ENCODE results near the gene TMPRSS13. TPM values are rescaled to one million over a fixed set of nuclear protein-coding genes. Genes with fewer than 3 reads are reported as not detected.

The TMPRSS13 gene
- total and polyA plus RNA-seq, 2 donors from 2014 or later = 1.2 to 1.9 TPM

DNA sequence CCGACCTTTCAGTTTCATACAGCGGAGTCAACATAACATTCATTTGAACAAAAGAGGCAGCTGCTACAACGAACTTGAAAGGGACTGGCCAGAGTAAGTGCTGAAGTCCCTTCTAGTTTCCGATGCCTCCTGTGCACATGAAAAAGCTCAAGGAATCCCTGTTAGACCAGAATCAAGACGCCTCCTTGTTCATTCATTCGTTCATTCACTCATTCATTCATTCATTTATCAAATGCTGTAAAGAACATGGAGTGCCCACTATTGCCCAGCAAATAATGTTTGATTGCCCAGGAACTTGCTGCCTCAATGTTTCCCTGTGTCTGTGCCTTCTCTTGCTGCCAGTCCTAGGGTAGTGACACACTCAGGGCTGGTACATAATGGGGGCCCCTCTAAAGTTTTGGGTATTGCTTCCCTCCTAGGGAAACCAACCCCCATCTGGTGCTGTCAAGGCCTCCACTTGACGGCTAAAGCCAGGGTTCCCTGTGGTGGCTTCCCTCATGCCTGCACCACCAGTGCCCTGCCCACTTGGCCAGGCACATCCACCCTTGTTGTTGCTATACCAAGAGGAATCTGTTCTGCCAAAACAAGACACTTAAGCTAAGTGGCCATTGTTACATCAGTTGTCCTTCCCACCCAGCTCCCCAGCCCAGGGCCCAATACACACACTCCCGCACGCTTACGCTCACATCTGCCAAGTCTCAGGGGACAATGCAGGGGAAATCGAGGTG is 3.8 kb downstream of the TMPRSS13 start:
- Histone ChIP-seq H3K36me3 (ENCODE audit: control insufficient read depth in 2 of 3, insufficient read depth in 3 of 3, low read length in 3 of 3) (no peaks in the 10 kb centered on the region), H3K27me3 (ENCODE audit: control insufficient read depth, insufficient read depth, low read length) (no peaks in the 10 kb centered on the region), H3K9me3 (ENCODE audit: control insufficient read depth in 2 of 3, insufficient read depth in 1 of 3, low read length in 3 of 3) (no peaks in the 10 kb centered on the region), H3K9ac (ENCODE audit: low read length in 3 of 3) (no peak overlapping the region), H3K27ac (ENCODE audit: low read depth in 2 of 2, low read length in 2 of 2) (no peak overlapping the region), H3K4me1 (ENCODE audit: control insufficient read depth in 2 of 3, insufficient read depth in 2 of 3, low read depth in 1 of 3, low read length in 3 of 3) (no peaks in the 10 kb centered on the region), H3K4me3 (ENCODE audit: low read length in 3 of 3) (no peak overlapping the region)
- TF ChIP-seq, protein P1, sequence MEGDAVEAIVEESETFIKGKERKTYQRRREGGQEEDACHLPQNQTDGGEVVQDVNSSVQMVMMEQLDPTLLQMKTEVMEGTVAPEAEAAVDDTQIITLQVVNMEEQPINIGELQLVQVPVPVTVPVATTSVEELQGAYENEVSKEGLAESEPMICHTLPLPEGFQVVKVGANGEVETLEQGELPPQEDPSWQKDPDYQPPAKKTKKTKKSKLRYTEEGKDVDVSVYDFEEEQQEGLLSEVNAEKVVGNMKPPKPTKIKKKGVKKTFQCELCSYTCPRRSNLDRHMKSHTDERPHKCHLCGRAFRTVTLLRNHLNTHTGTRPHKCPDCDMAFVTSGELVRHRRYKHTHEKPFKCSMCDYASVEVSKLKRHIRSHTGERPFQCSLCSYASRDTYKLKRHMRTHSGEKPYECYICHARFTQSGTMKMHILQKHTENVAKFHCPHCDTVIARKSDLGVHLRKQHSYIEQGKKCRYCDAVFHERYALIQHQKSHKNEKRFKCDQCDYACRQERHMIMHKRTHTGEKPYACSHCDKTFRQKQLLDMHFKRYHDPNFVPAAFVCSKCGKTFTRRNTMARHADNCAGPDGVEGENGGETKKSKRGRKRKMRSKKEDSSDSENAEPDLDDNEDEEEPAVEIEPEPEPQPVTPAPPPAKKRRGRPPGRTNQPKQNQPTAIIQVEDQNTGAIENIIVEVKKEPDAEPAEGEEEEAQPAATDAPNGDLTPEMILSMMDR (IDR thresholded peaks at IDR 0.05; ENCODE audit: borderline replicate concordance, extremely low read depth, insufficient read depth) = no peak
- FAIRE-seq (no peak), DNase-seq (peak in 1 of 5 donors; percentile 19)
- intact Hi-C loops (cut with DNase I) = no loop called here

DNA sequence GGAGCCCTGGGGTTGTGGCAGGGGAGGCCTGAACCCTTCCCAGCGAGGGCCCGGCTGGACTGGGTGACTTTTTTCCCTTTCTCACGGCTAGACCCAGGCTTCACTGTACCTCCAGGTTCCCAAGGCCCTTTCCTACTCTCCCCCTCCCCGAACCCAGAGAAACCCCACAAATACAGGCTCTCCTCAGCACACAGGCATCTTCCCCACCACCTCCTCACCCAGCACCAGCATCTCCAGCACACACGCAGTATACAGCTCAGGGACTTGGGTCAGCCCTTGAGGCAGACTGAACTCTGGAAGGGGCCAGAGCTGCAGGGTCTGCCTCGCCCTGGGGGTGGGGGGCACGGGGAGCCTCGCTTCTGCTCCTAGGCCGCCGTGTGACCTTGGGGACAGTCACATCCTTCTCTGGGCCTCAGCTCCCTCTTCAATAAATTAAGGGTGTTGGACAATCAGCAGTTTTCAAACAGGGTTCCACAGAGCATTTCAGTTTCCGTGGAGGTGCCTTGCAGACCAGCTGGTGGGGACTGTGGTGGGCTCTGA is 4.5 kb downstream of the TMPRSS13 start:
- no peaks in the 10 kb centered on the region for H3K4me1 ChIP-seq (ENCODE audit: control insufficient read depth in 2 of 3, insufficient read depth in 2 of 3, low read depth in 1 of 3, low read length in 3 of 3)
- H3K9ac ChIP-seq (ENCODE audit: low read length in 3 of 3) = no peak overlapping the region
- intact Hi-C loops (cut with DNase I) = no loop called here
- H3K27me3 ChIP-seq (ENCODE audit: control insufficient read depth, insufficient read depth, low read length) = no peaks in the 10 kb centered on the region
- no peaks in the 10 kb centered on the region for H3K36me3 ChIP-seq (ENCODE audit: control insufficient read depth in 2 of 3, insufficient read depth in 3 of 3, low read length in 3 of 3)
- FAIRE-seq (no peak), DNase-seq (peak in 1 of 5 donors; percentile 54)
- no peak overlapping the region for H3K4me3 ChIP-seq (ENCODE audit: low read length in 3 of 3)
- H3K27ac ChIP-seq (ENCODE audit: low read depth in 2 of 2, low read length in 2 of 2) = no peak overlapping the region
- TF ChIP-seq, protein P1 (IDR thresholded peaks at IDR 0.05; ENCODE audit: borderline replicate concordance, extremely low read depth, insufficient read depth) = no peak
- H3K9me3 ChIP-seq (ENCODE audit: control insufficient read depth in 2 of 3, insufficient read depth in 1 of 3, low read length in 3 of 3) = no peaks in the 10 kb centered on the region

DNA sequence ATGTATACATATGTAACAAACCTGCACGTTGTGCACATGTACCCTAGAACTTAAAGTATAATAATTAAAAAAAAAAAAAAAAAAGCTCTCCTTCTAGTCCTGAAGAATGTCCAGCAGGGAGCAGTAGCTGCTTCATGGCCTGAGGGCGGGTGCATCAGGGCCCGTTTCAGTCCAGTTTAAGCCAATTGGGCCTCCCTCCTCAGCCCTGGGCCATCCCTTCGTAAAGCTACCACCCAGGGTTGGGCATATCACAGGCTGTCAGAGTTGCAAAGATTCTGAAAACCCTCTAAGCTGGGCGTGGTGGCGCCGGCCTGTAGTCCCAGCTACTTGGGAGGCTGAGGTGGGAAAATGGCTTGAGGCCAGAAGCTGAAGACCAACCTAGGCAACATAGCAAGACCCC is 5.4 kb downstream of the TMPRSS13 start:
- Histone ChIP-seq H3K36me3 (ENCODE audit: control insufficient read depth in 2 of 3, insufficient read depth in 3 of 3, low read length in 3 of 3) (no peaks in the 10 kb centered on the region), H3K27ac (ENCODE audit: low read depth in 2 of 2, low read length in 2 of 2) (no peak overlapping the region), H3K27me3 (ENCODE audit: control insufficient read depth, insufficient read depth, low read length) (no peaks in the 10 kb centered on the region), H3K9me3 (ENCODE audit: control insufficient read depth in 2 of 3, insufficient read depth in 1 of 3, low read length in 3 of 3) (no peaks in the 10 kb centered on the region), H3K9ac (ENCODE audit: low read length in 3 of 3) (no peak overlapping the region), H3K4me1 (ENCODE audit: control insufficient read depth in 2 of 3, insufficient read depth in 2 of 3, low read depth in 1 of 3, low read length in 3 of 3) (no peaks in the 10 kb centered on the region), H3K4me3 (ENCODE audit: low read length in 3 of 3) (no peak overlapping the region)
- TF ChIP-seq, protein P1 (IDR thresholded peaks at IDR 0.05; ENCODE audit: borderline replicate concordance, extremely low read depth, insufficient read depth) = no peak
- DNase-seq (peak in 1 of 5 donors; percentile 23), FAIRE-seq (no peak)
- intact Hi-C loops (cut with DNase I) = no loop called here

All from kidney (tissue), 14 donors.